ENCODE data around the gene CDH6.

The CDH6 gene

DNA sequence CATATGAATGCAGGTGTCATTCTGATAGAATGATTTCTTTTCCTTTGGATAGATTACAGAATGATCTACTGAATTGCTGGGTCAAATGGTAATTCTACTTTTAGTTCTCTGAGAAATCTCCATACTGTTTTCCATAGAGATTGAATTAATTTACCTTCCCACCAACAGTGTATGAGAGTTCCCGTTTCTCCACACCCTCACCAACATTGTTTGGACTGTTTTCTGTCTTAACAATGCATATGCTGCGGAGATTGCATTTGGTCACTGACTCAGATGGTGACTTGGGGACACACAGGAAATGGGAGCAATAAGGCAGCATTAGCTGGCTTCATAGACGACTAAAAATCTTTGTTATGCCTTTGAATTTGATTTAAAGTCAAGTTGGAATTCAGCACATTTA is 95.9 kb downstream of the CDH6 start:
- Histone ChIP-seq H3K36me3 (no peaks in the 10 kb centered on the region), H3K27ac (no peak overlapping the region), H3K4me1 (ENCODE audit: control insufficient read depth in 1 of 2, insufficient read depth in 1 of 2, low read depth in 1 of 2, low read length in 1 of 2) (no peaks in the 10 kb centered on the region), H3K9me3 (no peaks in the 10 kb centered on the region), H3K4me3 (ENCODE audit: low read depth in 1 of 2, low read length in 1 of 2) (no peak overlapping the region), H3K27me3 (no peaks in the 10 kb centered on the region)
- TF ChIP-seq, protein P1, sequence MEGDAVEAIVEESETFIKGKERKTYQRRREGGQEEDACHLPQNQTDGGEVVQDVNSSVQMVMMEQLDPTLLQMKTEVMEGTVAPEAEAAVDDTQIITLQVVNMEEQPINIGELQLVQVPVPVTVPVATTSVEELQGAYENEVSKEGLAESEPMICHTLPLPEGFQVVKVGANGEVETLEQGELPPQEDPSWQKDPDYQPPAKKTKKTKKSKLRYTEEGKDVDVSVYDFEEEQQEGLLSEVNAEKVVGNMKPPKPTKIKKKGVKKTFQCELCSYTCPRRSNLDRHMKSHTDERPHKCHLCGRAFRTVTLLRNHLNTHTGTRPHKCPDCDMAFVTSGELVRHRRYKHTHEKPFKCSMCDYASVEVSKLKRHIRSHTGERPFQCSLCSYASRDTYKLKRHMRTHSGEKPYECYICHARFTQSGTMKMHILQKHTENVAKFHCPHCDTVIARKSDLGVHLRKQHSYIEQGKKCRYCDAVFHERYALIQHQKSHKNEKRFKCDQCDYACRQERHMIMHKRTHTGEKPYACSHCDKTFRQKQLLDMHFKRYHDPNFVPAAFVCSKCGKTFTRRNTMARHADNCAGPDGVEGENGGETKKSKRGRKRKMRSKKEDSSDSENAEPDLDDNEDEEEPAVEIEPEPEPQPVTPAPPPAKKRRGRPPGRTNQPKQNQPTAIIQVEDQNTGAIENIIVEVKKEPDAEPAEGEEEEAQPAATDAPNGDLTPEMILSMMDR (IDR thresholded peaks at IDR 0.05): no peak

DNA sequence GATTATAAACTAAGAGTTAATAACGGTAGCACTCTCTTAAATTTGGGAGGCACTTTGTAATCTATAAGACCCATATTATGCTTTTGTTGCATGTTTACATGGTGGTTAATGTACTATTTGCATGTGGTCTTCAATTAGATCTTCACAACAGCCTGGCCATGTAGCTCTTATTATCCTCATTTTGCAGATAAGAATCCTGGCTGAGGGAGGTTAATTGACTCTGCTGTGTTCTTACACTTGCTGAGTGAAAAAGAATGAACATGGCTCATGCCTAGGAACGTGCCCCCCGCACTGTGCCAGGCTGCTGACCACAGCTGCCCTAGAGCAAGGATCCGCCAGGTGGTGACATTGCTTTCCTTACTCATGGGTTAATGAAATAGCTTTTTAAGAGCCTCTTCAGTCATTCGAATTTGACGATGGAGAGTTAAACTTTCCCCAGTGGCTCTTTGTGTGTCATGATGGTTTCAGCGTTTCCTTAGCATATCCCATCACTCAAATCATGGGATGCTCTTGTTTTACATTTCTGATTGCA is 97.9 kb downstream of the CDH6 start:
- TF ChIP-seq, protein P1 (IDR thresholded peaks at IDR 0.05): no peak
- Histone ChIP-seq H3K4me1 (ENCODE audit: control insufficient read depth in 1 of 2, insufficient read depth in 1 of 2, low read depth in 1 of 2, low read length in 1 of 2) (no peaks in the 10 kb centered on the region), H3K4me3 (ENCODE audit: low read depth in 1 of 2, low read length in 1 of 2) (no peak overlapping the region), H3K27me3 (no peaks in the 10 kb centered on the region), H3K9me3 (no peaks in the 10 kb centered on the region), H3K36me3 (no peaks in the 10 kb centered on the region), H3K27ac (no peak overlapping the region)

DNA sequence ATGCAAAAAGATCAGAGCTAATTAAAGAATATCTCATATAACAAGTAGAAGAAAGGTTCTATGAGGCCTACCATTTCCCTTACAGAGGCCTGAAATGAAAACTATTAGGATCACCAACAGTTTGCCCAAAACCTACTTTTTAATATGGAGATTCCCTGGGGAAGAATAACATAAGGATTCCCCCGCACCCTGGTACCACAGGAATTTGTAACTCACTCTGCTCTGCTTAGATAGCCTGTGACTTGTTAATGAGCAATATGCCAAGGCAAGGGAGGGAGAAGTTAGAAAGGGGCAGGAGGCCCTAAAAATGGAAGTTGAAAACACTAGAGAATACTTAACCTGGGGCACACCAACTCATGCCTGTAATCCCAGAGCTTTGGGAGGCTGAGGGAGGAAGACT is 107.0 kb downstream of the CDH6 start:
- no peaks in the 10 kb centered on the region for H3K36me3 ChIP-seq
- no peaks in the 10 kb centered on the region for H3K4me1 ChIP-seq (ENCODE audit: control insufficient read depth in 1 of 2, insufficient read depth in 1 of 2, low read depth in 1 of 2, low read length in 1 of 2)
- H3K27ac ChIP-seq: no peak overlapping the region
- H3K9me3 ChIP-seq: no peaks in the 10 kb centered on the region
- TF ChIP-seq, protein P1 (IDR thresholded peaks at IDR 0.05): no peak
- no peak overlapping the region for H3K4me3 ChIP-seq (ENCODE audit: low read depth in 1 of 2, low read length in 1 of 2)
- no peaks in the 10 kb centered on the region for H3K27me3 ChIP-seq

DNA sequence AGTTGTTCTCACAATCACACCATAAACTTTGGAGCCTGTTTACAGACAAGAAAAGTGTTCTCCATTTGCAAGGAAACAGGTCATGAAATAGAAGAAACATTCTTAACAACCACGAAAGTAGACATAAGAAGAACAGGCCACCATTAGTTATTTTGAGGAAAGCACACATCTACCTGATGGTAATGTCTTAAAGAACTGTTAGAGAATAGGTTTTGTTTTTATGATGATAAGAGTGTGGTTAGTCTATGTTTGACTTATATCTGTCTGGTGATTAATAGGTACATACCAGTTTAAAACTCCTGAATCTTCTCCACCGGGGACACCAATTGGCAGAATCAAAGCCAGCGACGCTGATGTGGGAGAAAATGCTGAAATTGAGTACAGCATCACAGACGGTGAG is 108.3 kb downstream of the CDH6 start:
- Histone ChIP-seq H3K4me3 (ENCODE audit: low read depth in 1 of 2, low read length in 1 of 2) (no peak overlapping the region), H3K27ac (no peak overlapping the region), H3K27me3 (no peaks in the 10 kb centered on the region), H3K4me1 (ENCODE audit: control insufficient read depth in 1 of 2, insufficient read depth in 1 of 2, low read depth in 1 of 2, low read length in 1 of 2) (no peaks in the 10 kb centered on the region), H3K9me3 (no peaks in the 10 kb centered on the region), H3K36me3 (no peaks in the 10 kb centered on the region)
- TF ChIP-seq, protein P1 (IDR thresholded peaks at IDR 0.05): no peak

DNA sequence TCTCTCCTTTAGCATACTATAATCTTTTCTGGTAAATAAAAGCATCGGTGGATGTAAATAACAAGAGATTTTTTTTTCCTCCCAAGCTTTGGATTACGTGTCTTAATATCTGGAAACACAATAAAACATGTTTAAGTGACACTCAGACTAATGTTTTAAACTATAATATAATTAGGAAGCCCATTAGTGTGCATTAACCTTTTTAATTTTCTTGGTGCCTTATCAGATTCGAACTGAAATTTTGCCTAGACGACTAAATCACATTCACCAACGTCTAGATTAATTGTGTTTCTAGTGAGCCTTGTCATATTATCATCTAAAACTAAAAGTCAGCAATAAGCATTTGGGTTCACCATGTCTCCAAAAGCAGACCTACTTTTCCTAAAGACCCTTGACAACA is 110.2 kb downstream of the CDH6 start:
- H3K4me1 ChIP-seq (ENCODE audit: control insufficient read depth in 1 of 2, insufficient read depth in 1 of 2, low read depth in 1 of 2, low read length in 1 of 2): no peaks in the 10 kb centered on the region
- TF ChIP-seq, protein P1 (IDR thresholded peaks at IDR 0.05): no peak

DNA sequence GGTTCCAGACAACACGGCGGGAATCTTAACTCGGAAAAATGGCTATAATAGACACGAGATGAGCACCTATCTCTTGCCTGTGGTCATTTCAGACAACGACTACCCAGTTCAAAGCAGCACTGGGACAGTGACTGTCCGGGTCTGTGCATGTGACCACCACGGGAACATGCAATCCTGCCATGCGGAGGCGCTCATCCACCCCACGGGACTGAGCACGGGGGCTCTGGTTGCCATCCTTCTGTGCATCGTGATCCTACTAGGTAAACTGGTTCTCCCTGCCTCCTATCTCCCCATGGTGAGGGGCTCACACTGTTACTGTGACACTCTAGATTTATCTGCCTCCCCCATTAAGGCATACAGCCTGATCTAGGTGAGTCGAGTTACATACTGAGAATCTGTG is 124.2 kb downstream of the CDH6 start:
- H3K4me1 ChIP-seq (ENCODE audit: control insufficient read depth in 1 of 2, insufficient read depth in 1 of 2, low read depth in 1 of 2, low read length in 1 of 2): no peaks in the 10 kb centered on the region
- no peaks in the 10 kb centered on the region for H3K36me3 ChIP-seq
- TF ChIP-seq, protein P1 (IDR thresholded peaks at IDR 0.05): no peak
- no peak overlapping the region for H3K4me3 ChIP-seq (ENCODE audit: low read depth in 1 of 2, low read length in 1 of 2)
- no peaks in the 10 kb centered on the region for H3K9me3 ChIP-seq
- no peaks in the 10 kb centered on the region for H3K27me3 ChIP-seq
- H3K27ac ChIP-seq: no peak overlapping the region

More for the DNA sequence above, 110.2 kb downstream of the CDH6 start:
- Histone ChIP-seq H3K9me3 (no peaks in the 10 kb centered on the region), H3K27ac (no peak overlapping the region), H3K36me3 (no peaks in the 10 kb centered on the region), H3K27me3 (no peaks in the 10 kb centered on the region), H3K4me3 (ENCODE audit: low read depth in 1 of 2, low read length in 1 of 2) (no peak overlapping the region)

Data from neutrophil (primary cell).